T-helper 22 cell (primary cell): ENCODE data around the gene TMPRSS11B.
"Not testable (repeated sequence)": the region's sequence is repeated elsewhere in the genome, so short reads cannot be mapped to it uniquely, and the experiment has no call there.

ENCODE experiments used
- DNase-seq: peaks from one replicate; pipeline ENCODE4 v3.0.0-alpha.2; 2020; ENCODE audit warnings: low read depth

Gene TMPRSS11B

DNA sequence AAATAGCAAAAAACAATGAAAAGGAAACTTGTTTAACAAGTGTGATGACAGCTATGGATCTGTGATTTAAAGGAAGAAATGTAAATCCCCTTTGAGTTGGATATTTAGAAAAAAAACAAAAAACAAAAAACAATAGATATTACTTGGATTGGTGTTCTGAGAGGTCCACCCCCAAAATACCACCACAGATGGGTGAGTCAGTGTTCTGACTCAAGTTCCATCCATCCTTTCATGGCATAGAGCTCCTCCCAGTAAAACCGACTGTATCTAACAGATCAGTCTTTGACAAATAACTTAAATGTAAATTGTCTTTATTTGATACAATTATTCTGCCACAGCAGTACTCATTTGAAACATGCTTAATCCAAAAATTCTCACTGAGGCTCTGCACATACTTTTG, 27.4 kb downstream of the TMPRSS11B start:
- no peak for DNase-seq

DNA sequence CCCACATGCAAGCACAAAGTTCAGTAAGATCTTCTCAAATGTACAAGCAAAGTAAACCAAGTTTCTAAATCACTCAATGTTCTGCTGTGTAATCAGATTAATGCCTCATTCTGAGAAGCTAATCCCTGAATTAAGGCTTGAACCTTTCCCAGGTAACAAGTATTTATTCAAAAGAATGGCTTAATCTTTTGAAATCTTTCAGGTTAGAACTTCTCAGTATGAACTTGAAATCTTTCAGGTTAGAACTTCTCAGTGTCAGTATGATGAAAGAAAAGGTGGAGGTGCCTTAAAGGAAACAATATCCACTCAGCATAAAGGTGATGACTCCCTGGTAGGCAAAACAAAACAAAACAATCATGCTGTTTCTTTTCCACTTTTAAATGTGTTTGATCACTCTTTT, 29.0 kb downstream of the TMPRSS11B start:
- no peak for DNase-seq

DNA sequence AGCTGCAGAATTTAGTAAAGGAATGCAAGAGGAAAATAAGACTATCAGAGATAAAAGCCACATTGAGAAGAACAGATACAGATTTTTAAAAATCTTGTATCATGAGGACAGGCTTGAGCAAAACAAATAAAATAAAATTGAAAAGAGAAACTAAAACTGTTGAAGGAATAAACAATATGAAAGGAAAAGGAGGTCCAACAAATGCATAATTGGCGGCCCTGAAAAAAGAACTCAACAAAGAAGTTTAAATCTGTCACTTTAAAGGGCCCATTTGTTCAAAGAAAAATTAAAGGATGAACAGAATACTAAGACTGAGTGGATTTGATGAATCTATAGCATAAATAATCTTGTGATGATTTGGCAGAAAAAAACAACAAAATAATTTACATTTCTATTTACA, 36.5 kb downstream of the TMPRSS11B start:
- no peak for DNase-seq

DNA sequence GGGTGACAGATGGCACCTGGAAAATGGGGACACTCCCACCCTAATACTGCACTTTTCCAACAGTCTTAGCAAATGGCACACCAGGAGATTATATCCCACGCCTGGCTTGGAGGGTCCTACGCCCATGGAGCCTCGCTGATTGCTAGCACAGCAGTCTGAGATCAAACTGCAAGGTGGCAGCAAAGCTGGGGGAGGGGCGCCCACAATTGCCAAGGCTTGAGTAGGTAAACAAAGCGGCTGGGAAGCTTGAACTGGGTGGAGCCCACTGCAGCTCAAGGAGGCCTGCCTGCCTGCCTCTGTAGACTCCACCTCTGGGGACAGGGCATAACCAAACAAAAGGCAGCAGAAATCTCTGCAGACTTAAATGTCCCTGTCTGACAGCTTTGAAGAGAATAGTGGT, 51.2 kb downstream of the TMPRSS11B start:
- DNase-seq: not testable (repeated sequence)

DNA sequence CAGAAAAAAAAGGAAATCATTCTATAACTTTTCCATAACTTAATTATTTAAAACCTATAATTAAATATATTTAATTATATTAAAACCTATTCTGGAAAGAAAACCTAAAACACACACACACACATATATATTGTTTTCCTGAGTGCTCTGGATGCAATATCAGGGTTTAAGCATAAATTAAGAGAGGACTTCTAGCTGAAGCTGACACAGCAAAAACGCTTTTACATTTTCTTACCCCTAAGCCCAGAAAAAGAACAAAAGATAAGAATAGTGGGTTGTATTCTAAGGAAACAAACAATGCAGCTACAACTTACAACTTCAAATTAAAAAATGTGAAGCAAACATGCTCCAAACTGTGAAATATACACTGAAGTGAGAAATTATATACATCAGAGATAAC, 52.3 kb downstream of the TMPRSS11B start:
- no peak for DNase-seq

DNA sequence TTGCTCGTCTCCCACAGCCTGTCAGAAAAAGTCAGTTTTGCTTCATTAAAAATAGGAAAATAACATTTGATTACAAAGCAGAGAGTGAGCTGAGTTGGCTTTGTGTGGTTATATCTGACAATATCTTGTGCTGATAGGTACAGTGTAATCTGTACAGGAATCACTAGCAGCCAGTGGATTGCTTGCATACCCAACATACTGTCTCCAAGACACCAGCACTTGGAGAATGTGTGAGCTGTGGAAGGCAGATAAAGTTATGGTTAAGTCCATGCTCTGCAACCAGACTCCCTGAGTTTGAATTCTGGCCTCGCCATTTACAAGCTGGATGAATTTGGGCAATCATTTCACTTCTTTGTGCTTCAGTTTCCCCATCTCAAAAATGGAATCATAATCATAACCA, 58.3 kb downstream of the TMPRSS11B start:
- no peak for DNase-seq

DNA sequence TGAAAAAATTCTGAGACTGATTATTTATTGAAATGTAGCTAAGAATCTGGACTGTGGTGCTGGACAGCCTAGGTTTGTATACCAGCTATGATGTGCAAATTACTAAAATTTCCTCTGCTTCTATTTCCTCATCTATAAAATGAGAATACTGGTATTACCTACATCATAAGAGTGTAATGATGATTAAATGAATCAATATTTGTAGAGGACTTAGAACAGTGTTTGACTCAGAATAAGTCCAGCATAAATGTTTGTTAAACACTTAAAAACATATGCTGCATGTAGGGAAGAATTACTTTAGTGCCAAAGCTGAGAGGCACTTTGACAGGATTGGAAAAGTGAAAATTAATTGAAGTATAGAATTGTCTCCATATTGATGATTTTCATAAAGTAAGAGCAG, 60.6 kb downstream of the TMPRSS11B start:
- DNase-seq: no peak

DNA sequence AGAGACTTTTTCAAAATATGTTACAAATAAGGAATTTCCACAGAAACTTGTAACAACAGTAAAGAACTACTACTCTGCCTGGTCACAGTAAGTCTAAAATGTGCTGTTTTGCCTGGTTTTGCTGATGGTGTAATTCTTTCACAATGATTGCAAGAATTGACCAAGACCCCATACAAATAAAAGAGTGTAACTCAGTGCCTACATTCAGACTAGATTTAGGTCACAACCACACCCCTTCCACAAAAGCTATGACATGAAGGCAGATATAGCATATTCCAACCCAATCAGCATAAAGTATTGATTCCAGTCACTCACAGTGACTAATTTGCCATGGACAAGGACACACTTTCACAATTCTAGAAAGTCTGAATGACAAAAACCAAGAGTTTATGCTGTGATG, 62.1 kb downstream of the TMPRSS11B start:
- no peak for DNase-seq

DNA sequence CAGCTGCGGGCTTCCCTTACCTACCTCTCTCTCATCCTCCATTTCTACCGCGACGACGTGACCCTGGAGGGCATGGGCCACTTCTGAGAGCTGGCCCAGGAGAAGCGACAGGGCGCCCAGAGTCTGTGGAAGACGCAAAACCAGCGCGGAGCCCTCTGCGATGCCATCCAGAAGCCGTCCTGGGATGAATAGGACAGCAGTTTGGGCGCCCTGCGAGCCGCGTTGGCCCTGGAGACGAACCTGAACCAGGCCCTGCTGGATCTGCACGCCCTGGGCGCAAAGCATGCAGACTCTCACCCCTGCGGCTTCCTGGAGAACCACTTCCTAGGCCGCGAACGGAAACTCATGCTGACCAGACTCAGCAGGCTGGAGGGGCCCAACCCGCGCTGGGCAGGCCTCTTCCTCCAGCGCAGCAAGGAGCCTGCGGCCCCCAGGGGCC, 63.1 kb downstream of the TMPRSS11B start:
- DNase-seq: no peak

DNA sequence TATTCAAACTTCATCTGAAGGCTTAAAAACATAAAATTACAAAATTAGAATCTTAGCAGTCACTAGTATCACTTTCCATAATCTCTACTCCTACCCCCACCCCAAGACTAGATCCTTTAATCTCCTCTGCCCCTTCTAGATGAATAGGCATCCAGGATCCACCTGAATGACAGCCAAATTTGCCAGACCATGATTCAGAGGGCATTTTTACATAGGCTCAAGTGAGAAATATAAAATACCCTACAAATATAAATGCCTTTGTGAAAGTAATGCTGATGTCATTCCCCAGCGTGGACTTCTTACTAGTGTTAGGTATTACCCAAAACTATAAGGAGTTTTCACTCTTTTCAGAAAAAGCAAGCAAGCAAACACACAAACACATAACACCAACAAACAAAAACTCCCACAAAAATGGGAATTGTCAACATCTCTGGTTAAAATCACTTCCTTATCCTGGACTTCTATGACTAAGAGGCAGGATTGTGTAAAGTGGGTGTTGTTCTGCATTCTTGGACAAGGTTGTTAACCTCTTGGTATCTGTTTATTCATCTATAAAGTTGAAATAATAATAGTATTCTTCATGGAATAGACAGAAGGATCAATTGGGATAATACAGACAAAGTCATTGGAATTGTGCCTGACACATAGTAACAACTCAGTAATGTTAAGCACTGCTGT, 64.5 kb downstream of the TMPRSS11B start:
- no peak for DNase-seq

DNA sequence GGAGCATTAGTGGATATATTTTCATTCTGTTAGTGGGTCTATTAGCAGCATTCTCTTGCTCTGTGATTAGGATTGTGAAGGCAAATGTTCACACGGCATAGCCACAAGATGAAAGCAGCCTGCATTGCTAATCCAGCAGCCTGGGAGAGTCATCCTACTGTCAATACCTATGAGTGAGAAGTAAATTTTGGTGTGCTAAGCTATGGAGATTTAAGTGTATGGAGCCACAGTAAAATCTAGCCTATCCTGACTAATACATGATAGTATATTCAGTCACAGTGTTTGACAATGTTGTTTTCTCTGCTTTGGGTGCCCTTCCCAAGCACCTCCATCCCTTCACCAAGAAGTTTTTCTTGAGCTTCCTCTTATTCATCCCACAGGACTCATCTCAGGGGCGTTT, 68.6 kb downstream of the TMPRSS11B start:
- no peak for DNase-seq
